ENCODE measurements around the gene PTPRN2. TPM values are rescaled to one million over a fixed set of nuclear protein-coding genes. Genes with fewer than 3 reads are reported as not detected.

The PTPRN2 gene
- total and polyA plus RNA-seq, 2 donors (not counting 3 experiments of a cell fraction or from before 2014, with no cell fraction given), result 0.62 to 0.88 TPM

DNA sequence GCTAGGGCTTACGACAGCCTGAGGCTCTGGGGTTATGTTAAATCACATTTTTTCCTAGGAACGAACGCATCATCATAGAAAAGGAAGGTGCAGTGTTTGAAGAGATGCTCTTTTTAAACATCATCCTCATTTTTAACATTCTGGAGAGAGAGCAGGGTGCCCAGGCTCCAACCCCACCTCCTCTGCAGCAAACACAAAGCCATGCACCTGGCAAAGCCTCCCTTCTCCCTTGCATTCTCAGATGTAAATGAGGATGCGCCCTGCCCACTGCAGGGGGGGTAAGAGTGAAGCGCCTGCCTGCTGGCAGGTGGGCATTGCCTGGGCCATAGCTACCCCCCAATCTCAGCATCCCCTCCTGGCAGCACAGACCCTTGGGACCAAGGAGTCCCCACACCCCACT lies 92.4 kb downstream of the PTPRN2 start:
- no TSS peak for BruUV-seq (replicated peaks)
- CTCF ChIA-PET, result no interaction called here
- POLR2A ChIA-PET, result no interaction called here
- dilution Hi-C loops (cut with MboI; ENCODE audit: extremely low pct_ligation_motif_present, low sequenced_read_pairs) (no loop called here), intact Hi-C loops (cut with micrococcal nuclease) (no loop called here)
- Histone ChIP-seq H3K9me3 (replicated peaks; ENCODE audit: control insufficient read depth, insufficient read depth, low read length) (peaks cover 2% of the 10 kb centered on the region), H3K4me1 (ENCODE audit: control insufficient read depth, extremely low read depth, insufficient read depth, low read length) (no peaks in the 10 kb centered on the region), H3K9me1 (replicated peaks; ENCODE audit: control insufficient read depth, extremely low read depth, insufficient read depth, low read length) (no peaks in the 10 kb centered on the region), H3K79me2 (ENCODE audit: control insufficient read depth, insufficient read depth, low read length) (no peaks in the 10 kb centered on the region), H4K20me1 (replicated peaks; ENCODE audit: control insufficient read depth, extremely low read depth, insufficient read depth, low read length) (no peaks in the 10 kb centered on the region), H3K9ac (replicated peaks; ENCODE audit: extremely low read depth, insufficient read depth, low read length) (no peak overlapping the region), H3K4me2 (ENCODE audit: insufficient read depth, low read length) (no peak overlapping the region), H2AFZ (ENCODE audit: low read depth, low read length) (no peak overlapping the region), H3K27me3 (ENCODE audit: control insufficient read depth in 2 of 2, insufficient read depth in 2 of 2, low read length in 2 of 2) (no peaks in the 10 kb centered on the region), H3K27ac (ENCODE audit: insufficient read depth, low read depth, low read length) (no peak overlapping the region), H3K36me3 (ENCODE audit: control insufficient read depth in 2 of 2, extremely low read depth in 1 of 2, insufficient read depth in 2 of 2, low read length in 2 of 2) (no peaks in the 10 kb centered on the region), H3K4me3 (replicated peaks in 1 of 3; ENCODE audit: insufficient read depth in 1 of 3, low read depth in 1 of 3, low read length in 3 of 3) (no peak overlapping the region)
- DNase-seq (ENCODE audit: low read depth, low spot score), result no peak
- TF ChIP-seq, protein P1, sequence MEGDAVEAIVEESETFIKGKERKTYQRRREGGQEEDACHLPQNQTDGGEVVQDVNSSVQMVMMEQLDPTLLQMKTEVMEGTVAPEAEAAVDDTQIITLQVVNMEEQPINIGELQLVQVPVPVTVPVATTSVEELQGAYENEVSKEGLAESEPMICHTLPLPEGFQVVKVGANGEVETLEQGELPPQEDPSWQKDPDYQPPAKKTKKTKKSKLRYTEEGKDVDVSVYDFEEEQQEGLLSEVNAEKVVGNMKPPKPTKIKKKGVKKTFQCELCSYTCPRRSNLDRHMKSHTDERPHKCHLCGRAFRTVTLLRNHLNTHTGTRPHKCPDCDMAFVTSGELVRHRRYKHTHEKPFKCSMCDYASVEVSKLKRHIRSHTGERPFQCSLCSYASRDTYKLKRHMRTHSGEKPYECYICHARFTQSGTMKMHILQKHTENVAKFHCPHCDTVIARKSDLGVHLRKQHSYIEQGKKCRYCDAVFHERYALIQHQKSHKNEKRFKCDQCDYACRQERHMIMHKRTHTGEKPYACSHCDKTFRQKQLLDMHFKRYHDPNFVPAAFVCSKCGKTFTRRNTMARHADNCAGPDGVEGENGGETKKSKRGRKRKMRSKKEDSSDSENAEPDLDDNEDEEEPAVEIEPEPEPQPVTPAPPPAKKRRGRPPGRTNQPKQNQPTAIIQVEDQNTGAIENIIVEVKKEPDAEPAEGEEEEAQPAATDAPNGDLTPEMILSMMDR (IDR thresholded peaks at IDR 0.05; ENCODE audit: extremely low read depth in 1 of 2, insufficient read depth in 1 of 2, low read depth in 1 of 2, low read length in 2 of 2), result no peak
- TF ChIP-seq, protein P2, sequence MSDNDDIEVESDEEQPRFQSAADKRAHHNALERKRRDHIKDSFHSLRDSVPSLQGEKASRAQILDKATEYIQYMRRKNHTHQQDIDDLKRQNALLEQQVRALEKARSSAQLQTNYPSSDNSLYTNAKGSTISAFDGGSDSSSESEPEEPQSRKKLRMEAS (IDR thresholded peaks at IDR 0.05; ENCODE audit: insufficient read depth, insufficient read length), result no peak
- TF ChIP-seq JUN (IDR thresholded peaks at IDR 0.05; ENCODE audit: borderline replicate concordance, insufficient read depth, insufficient read length, low read depth) (no peak), MYC (IDR thresholded peaks at IDR 0.05; ENCODE audit: low read depth, low read length) (no peak), POLR2A (IDR thresholded peaks at IDR 0.05; ENCODE audit: low read depth, low read length) (no peak), FOS (IDR thresholded peaks at IDR 0.05; ENCODE audit: borderline replicate concordance, insufficient read depth, low read length) (no peak)
- no peak for FAIRE-seq

DNA sequence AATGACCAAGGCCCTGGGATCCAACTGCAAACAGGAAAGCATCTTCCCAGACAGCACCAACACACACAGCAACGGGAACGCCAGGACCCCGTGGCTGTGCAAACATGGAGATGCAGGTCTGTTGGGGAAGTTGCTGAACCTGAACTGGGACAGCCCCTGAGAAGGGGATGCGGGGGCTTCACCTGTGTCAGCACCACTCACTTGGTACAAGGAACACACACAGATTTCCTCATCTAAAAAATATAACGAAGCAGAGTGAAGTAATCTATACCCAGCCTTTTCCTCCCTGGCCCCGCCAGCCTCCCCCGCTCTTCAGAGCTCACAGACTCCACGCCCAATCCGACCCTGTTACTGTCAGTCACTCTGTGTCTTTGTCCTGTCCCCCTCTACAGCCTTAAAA lies 93.0 kb downstream of the PTPRN2 start:
- H3K9me1 ChIP-seq (replicated peaks; ENCODE audit: control insufficient read depth, extremely low read depth, insufficient read depth, low read length), result no peaks in the 10 kb centered on the region
- no peak overlapping the region for H3K4me3 ChIP-seq (replicated peaks in 1 of 3; ENCODE audit: insufficient read depth in 1 of 3, low read depth in 1 of 3, low read length in 3 of 3)
- H3K27me3 ChIP-seq (ENCODE audit: control insufficient read depth in 2 of 2, insufficient read depth in 2 of 2, low read length in 2 of 2), result no peaks in the 10 kb centered on the region
- no peaks in the 10 kb centered on the region for H4K20me1 ChIP-seq (replicated peaks; ENCODE audit: control insufficient read depth, extremely low read depth, insufficient read depth, low read length)
- no peak overlapping the region for H3K9ac ChIP-seq (replicated peaks; ENCODE audit: extremely low read depth, insufficient read depth, low read length)
- FAIRE-seq, result no peak
- H3K36me3 ChIP-seq (ENCODE audit: control insufficient read depth in 2 of 2, extremely low read depth in 1 of 2, insufficient read depth in 2 of 2, low read length in 2 of 2), result no peaks in the 10 kb centered on the region
- H3K4me1 ChIP-seq (ENCODE audit: control insufficient read depth, extremely low read depth, insufficient read depth, low read length), result no peaks in the 10 kb centered on the region
- ChIA-PET CTCF (interaction anchor here (0.6 kb wide), 1 partner anchor 804 kb away, joined by 4 read pairs; no protein-coding TSS in a partner anchor), POLR2A (no interaction called here)
- H3K9me3 ChIP-seq (replicated peaks; ENCODE audit: control insufficient read depth, insufficient read depth, low read length), result peaks cover 2% of the 10 kb centered on the region
- dilution Hi-C loops (cut with MboI; ENCODE audit: extremely low pct_ligation_motif_present, low sequenced_read_pairs) (no loop called here), intact Hi-C loops (cut with micrococcal nuclease) (no loop called here)
- no peak for DNase-seq (ENCODE audit: low read depth, low spot score)
- H2AFZ ChIP-seq (ENCODE audit: low read depth, low read length), result no peak overlapping the region
- BruUV-seq (replicated peaks), result no TSS peak
- H3K79me2 ChIP-seq (ENCODE audit: control insufficient read depth, insufficient read depth, low read length), result no peaks in the 10 kb centered on the region
- H3K4me2 ChIP-seq (ENCODE audit: insufficient read depth, low read length), result no peak overlapping the region
- no peak overlapping the region for H3K27ac ChIP-seq (ENCODE audit: insufficient read depth, low read depth, low read length)
- TF ChIP-seq GATA2 (IDR thresholded peaks at IDR 0.05; ENCODE audit: insufficient read depth, insufficient read length, low read depth, low read length) (no peak), EZH2 (IDR thresholded peaks at IDR 0.05; ENCODE audit: borderline replicate concordance, low read depth, low read length, severe bottlenecking) (no peak), POLR2AphosphoS5 (IDR thresholded peaks at IDR 0.05; ENCODE audit: insufficient read depth, low read depth, low read length) (no peak), FOS (IDR thresholded peaks at IDR 0.05; ENCODE audit: borderline replicate concordance, insufficient read depth, low read length) (no peak), JUN (IDR thresholded peaks at IDR 0.05; ENCODE audit: borderline replicate concordance, insufficient read depth, insufficient read length, low read depth) (no peak), MYC (IDR thresholded peaks at IDR 0.05; ENCODE audit: low read depth, low read length) (no peak), POLR2A (IDR thresholded peaks at IDR 0.05; ENCODE audit: low read depth, low read length) (no peak)
- TF ChIP-seq, protein P2 (IDR thresholded peaks at IDR 0.05; ENCODE audit: insufficient read depth, insufficient read length), result no peak
- TF ChIP-seq, protein P1 (IDR thresholded peaks at IDR 0.05; ENCODE audit: extremely low read depth in 1 of 2, insufficient read depth in 1 of 2, low read depth in 1 of 2, low read length in 2 of 2), result no peak

Measured in endothelial cell of umbilical vein (primary cell).